Fibroblast of lung (primary cell): Measurements from ENCODE around the gene TRERF1.

Experiments used
- EZH2 ChIP-seq: IDR thresholded peaks from 2 replicates; pipeline ENCODE4 v1.5.1; 2012; ENCODE audit warnings: low read length, control low read depth, mild to moderate bottlenecking; ENCODE audit errors: missing control alignments
- TF ChIP-seq, protein P1 (sequence below), 2 donors: IDR thresholded peaks in 1 of 2; conservative IDR thresholded peaks in 1 of 2; 1 replicate in 1 of 2; 2 replicates in 1 of 2; pipeline ENCODE4 v1.5.1; 2011 to 2012; ENCODE audit warnings: low read length in 2 of 2, control low read depth in 1 of 2, inconsistent platforms in 1 of 2, low read depth in 1 of 2, mild to moderate bottlenecking in 1 of 2

DNA sequence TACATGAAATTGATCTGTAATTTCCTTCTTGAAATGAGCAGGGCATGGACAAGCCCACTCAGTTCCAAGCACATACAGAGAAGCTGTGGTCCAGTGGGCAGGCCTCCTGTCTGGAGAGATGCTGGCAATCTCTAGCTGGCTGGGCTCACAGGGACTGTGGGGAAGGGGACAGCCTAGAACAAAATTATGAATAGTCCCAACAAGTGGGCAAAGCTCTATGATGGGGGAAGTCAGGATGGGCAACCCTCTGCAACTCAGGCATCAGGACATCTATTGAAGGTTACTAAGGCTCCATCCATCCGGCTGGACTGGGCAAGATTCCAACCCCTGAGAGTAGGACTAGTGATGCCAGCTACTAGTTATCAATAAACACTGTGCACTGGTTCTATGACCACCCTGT is 40.9 kb downstream of the TRERF1 start:
- TF ChIP-seq, protein P1, sequence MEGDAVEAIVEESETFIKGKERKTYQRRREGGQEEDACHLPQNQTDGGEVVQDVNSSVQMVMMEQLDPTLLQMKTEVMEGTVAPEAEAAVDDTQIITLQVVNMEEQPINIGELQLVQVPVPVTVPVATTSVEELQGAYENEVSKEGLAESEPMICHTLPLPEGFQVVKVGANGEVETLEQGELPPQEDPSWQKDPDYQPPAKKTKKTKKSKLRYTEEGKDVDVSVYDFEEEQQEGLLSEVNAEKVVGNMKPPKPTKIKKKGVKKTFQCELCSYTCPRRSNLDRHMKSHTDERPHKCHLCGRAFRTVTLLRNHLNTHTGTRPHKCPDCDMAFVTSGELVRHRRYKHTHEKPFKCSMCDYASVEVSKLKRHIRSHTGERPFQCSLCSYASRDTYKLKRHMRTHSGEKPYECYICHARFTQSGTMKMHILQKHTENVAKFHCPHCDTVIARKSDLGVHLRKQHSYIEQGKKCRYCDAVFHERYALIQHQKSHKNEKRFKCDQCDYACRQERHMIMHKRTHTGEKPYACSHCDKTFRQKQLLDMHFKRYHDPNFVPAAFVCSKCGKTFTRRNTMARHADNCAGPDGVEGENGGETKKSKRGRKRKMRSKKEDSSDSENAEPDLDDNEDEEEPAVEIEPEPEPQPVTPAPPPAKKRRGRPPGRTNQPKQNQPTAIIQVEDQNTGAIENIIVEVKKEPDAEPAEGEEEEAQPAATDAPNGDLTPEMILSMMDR (conservative IDR thresholded peaks at IDR 0.05 in 1 of 2, IDR thresholded peaks at IDR 0.05 in 1 of 2; ENCODE audit: low read depth in 1 of 2, low read length in 2 of 2), result no peak
- TF ChIP-seq EZH2, result no peak
